B cell (primary cell): ENCODE measurements around the gene C6orf136.

Source experiments
- CTCF ChIP-seq: fragments of 200-600 bp; IDR thresholded peaks from one replicate; pipeline ENCODE4 v1.8.0; 2022; ENCODE audit warnings: antibody characterized with exemption, mild to moderate bottlenecking
- EZH2 ChIP-seq: IDR thresholded peaks from 2 replicates; pipeline ENCODE4 v1.6.1; 2012; ENCODE audit warnings: borderline replicate concordance, low read depth, mild to moderate bottlenecking, moderate library complexity, low read length; ENCODE audit not compliant: insufficient read depth, poor library complexity, severe bottlenecking

- TF ChIP-seq CTCF (peak; percentile 94), EZH2 (no peak)
Measured at GRCh38 chr6:30678964-30679726, 32.2 kb downstream of the C6orf136 start.
